Fibroblast of lung (primary cell): Measurements from ENCODE around the gene SLC35E1. TPM values are rescaled to one million over a fixed set of nuclear protein-coding genes. Genes with fewer than 3 reads are reported as not detected.

ENCODE experiments used
- DNase-seq, 2 donors: peaks; one replicate each; pipeline versions ENCODE4 v3.0.0 to v3.0.0-alpha.2; 2010; ENCODE audit warnings: low read depth in 2 of 2
- H2AFZ ChIP-seq: 2 replicates; pipeline ENCODE4 v1.5.1; 2012; ENCODE audit warnings: low read length, control low read depth, inconsistent platforms
- H3K27ac ChIP-seq: 2 replicates; pipeline ENCODE4 v1.5.1; 2011; ENCODE audit warnings: low read length, control low read depth; ENCODE audit not compliant: insufficient read depth
- H3K27me3 ChIP-seq: 2 replicates; pipeline ENCODE4 v1.5.1; 2011; ENCODE audit warnings: mild to moderate bottlenecking, low read length; ENCODE audit not compliant: control insufficient read depth, insufficient read depth
- H3K36me3 ChIP-seq: 2 replicates; pipeline ENCODE4 v1.5.1; 2011; ENCODE audit warnings: low read length; ENCODE audit not compliant: control insufficient read depth, insufficient read depth
- H3K4me1 ChIP-seq: 2 replicates; pipeline ENCODE4 v1.5.1; 2011; ENCODE audit warnings: low read length; ENCODE audit not compliant: control insufficient read depth, insufficient read depth; ENCODE audit errors: extremely low read depth
- H3K4me2 ChIP-seq: 2 replicates; pipeline ENCODE4 v1.5.1; 2011; ENCODE audit warnings: low read length, control low read depth; ENCODE audit not compliant: insufficient read depth; ENCODE audit errors: extremely low read depth
- H3K4me3 ChIP-seq, 4 experiments: fragments of 200-600 bp in 1 of 4; sonication (generic) in 1 of 4; replicated peaks in 1 of 4; 2 replicates each; pipeline ENCODE4 v1.5.1; 2011 to 2016; ENCODE audit warnings: low read length in 4 of 4, low read depth in 3 of 4, mild to moderate bottlenecking in 3 of 4, control low read depth in 2 of 4, inconsistent platforms in 1 of 4, mixed read lengths in 1 of 4; ENCODE audit not compliant: insufficient read depth in 1 of 4; ENCODE audit errors: control extremely low read depth in 1 of 4
- H3K79me2 ChIP-seq: 2 replicates; pipeline ENCODE4 v1.5.1; 2012; ENCODE audit warnings: mild to moderate bottlenecking, low read length, inconsistent platforms; ENCODE audit not compliant: control insufficient read depth, insufficient read depth
- H3K9ac ChIP-seq: 2 replicates; pipeline ENCODE4 v1.5.1; 2011; ENCODE audit warnings: mild to moderate bottlenecking, low read length, control low read depth; ENCODE audit not compliant: insufficient read depth
- H3K9me3 ChIP-seq: 2 replicates; pipeline ENCODE4 v1.5.1; 2012; ENCODE audit warnings: low read depth, low read length; ENCODE audit not compliant: control insufficient read depth, insufficient read depth
- H4K20me1 ChIP-seq: 2 replicates; pipeline ENCODE4 v1.5.1; 2011; ENCODE audit warnings: low read length; ENCODE audit not compliant: control insufficient read depth, insufficient read depth; ENCODE audit errors: extremely low read depth
- CTCF ChIP-seq, 2 donors: IDR thresholded peaks in 1 of 2; conservative IDR thresholded peaks in 1 of 2; 1 replicate in 1 of 2; 2 replicates in 1 of 2; pipeline ENCODE4 v1.5.1; 2011 to 2012; ENCODE audit warnings: low read length in 2 of 2, control low read depth in 1 of 2, inconsistent platforms in 1 of 2, low read depth in 1 of 2, mild to moderate bottlenecking in 1 of 2
- EZH2 ChIP-seq: IDR thresholded peaks from 2 replicates; pipeline ENCODE4 v1.5.1; 2012; ENCODE audit warnings: low read length, control low read depth, mild to moderate bottlenecking; ENCODE audit errors: missing control alignments
- polyA plus RNA-seq, 2 donors: library from polyadenylated mRNA; depleted of rRNA in 1 of 2; stranded (reverse) in 1 of 2; unstranded in 1 of 2; fragments of >200 nt; gene quantifications; 2 replicates each; pipeline ENCODE4 v1.2.1, GENCODE V29; 2011 to 2012; ENCODE audit warnings: missing spikeins in 1 of 2
- total RNA-seq: library from RNA; depleted of rRNA; stranded (reverse); fragments of >200 nt; gene quantifications from 2 replicates; pipeline ENCODE4 v1.2.1, GENCODE V29; 2014

Gene SLC35E1
- total and polyA plus RNA-seq, 2 donors (not counting 1 experiment from before 2014, with no cell fraction given), result 19.0 to 36.1 TPM

- Histone ChIP-seq H4K20me1 (no peaks in the 10 kb centered on the region), H3K9ac (no peak overlapping the region), H3K4me3 (no peak overlapping the region), H3K4me2 (no peak overlapping the region), H3K36me3 (peaks cover 46% of the 10 kb centered on the region), H3K79me2 (no peaks in the 10 kb centered on the region), H2AFZ (no peak overlapping the region), H3K9me3 (no peaks in the 10 kb centered on the region), H3K4me1 (no peaks in the 10 kb centered on the region), H3K27ac (no peak overlapping the region), H3K27me3 (no peaks in the 10 kb centered on the region)
- TF ChIP-seq EZH2 (no peak), CTCF (conservative IDR thresholded peaks at IDR 0.05 in 1 of 2, IDR thresholded peaks at IDR 0.05 in 1 of 2; ENCODE audit: low read depth in 1 of 2, low read length in 2 of 2) (no peak)
- no peak for DNase-seq
These were observed 42.6 kb downstream of the SLC35E1 start for GRCh38 chr19:16529466-16530144.

- Histone ChIP-seq H3K9me3 (no peaks in the 10 kb centered on the region), H3K79me2 (no peaks in the 10 kb centered on the region), H3K4me1 (no peaks in the 10 kb centered on the region), H3K27me3 (no peaks in the 10 kb centered on the region), H3K27ac (no peak overlapping the region), H3K9ac (no peak overlapping the region), H3K4me3 (no peak overlapping the region), H2AFZ (no peak overlapping the region), H3K36me3 (peaks cover 45% of the 10 kb centered on the region), H4K20me1 (no peaks in the 10 kb centered on the region), H3K4me2 (no peak overlapping the region)
- TF ChIP-seq EZH2 (no peak), CTCF (conservative IDR thresholded peaks at IDR 0.05 in 1 of 2, IDR thresholded peaks at IDR 0.05 in 1 of 2; ENCODE audit: low read depth in 1 of 2, low read length in 2 of 2) (peak; percentile 16 to 64)
- DNase-seq, result peak in 1 of 2 donors; percentile 29
These were observed 44.2 kb downstream of the SLC35E1 start for GRCh38 chr19:16527971-16528521.

- Histone ChIP-seq H3K36me3 (peaks cover 44% of the 10 kb centered on the region), H3K9me3 (no peaks in the 10 kb centered on the region), H3K27ac (no peak overlapping the region)
These were observed 44.8 kb downstream of the SLC35E1 start for GRCh38 chr19:16527334-16527935.

More at GRCh38 chr19:16527334-16527935, 44.8 kb downstream of the SLC35E1 start:
- TF ChIP-seq CTCF (conservative IDR thresholded peaks at IDR 0.05 in 1 of 2, IDR thresholded peaks at IDR 0.05 in 1 of 2; ENCODE audit: low read depth in 1 of 2, low read length in 2 of 2) (no peak), EZH2 (no peak)
- Histone ChIP-seq H3K27me3 (no peaks in the 10 kb centered on the region), H4K20me1 (no peaks in the 10 kb centered on the region), H3K9ac (no peak overlapping the region), H2AFZ (no peak overlapping the region), H3K4me2 (no peak overlapping the region), H3K79me2 (no peaks in the 10 kb centered on the region), H3K4me3 (no peak overlapping the region), H3K4me1 (no peaks in the 10 kb centered on the region)
- DNase-seq, result no peak
